DMS153 treated with DMSO at 0.1 percent for 48 hours (cell line): ENCODE measurements around the gene ALKBH8.
A peak's percentile ranks its signal among the peaks of the same experiment; 100 is the strongest.
"Not testable (repeated sequence)": the region's sequence is repeated elsewhere in the genome, so short reads cannot be mapped to it uniquely, and the experiment has no call there.

Experiments used
- DNase-seq: peaks from one replicate; lab custom pipeline; 2025; ENCODE audit not compliant: unreplicated experiment; lab: John Stamatoyannopoulos, UW

Gene ALKBH8

GRCh38 chr11:107508201-107508857 lies 57.2 kb downstream of the ALKBH8 start:
- no peak for DNase-seq

- DNase-seq = no peak
These were observed 59.8 kb downstream of the ALKBH8 start for GRCh38 chr11:107505647-107506225.

GRCh38 chr11:107504981-107505380 lies 60.6 kb downstream of the ALKBH8 start:
- no peak for DNase-seq

GRCh38 chr11:107501713-107502112 lies 63.8 kb downstream of the ALKBH8 start:
- DNase-seq = no peak

GRCh38 chr11:107497371-107497770 lies 68.2 kb downstream of the ALKBH8 start:
- not testable (repeated sequence) for DNase-seq

GRCh38 chr11:107496011-107496410 lies 69.5 kb downstream of the ALKBH8 start:
- DNase-seq = no peak

GRCh38 chr11:107494055-107494454 lies 71.5 kb downstream of the ALKBH8 start:
- DNase-seq = no peak

GRCh38 chr11:107493117-107493516 lies 72.4 kb downstream of the ALKBH8 start:
- no peak for DNase-seq

- DNase-seq = no peak
These were observed 74.7 kb downstream of the ALKBH8 start for GRCh38 chr11:107490836-107491235.

- no peak for DNase-seq
These were observed 83.3 kb downstream of the ALKBH8 start for GRCh38 chr11:107482234-107482633.

GRCh38 chr11:107478922-107479321 lies 86.6 kb downstream of the ALKBH8 start:
- DNase-seq = no peak

- DNase-seq = no peak
These were observed 87.7 kb downstream of the ALKBH8 start for GRCh38 chr11:107477820-107478219.

- no peak for DNase-seq
These were observed 91.7 kb downstream of the ALKBH8 start for GRCh38 chr11:107473792-107474191.

GRCh38 chr11:107472966-107473365 lies 92.6 kb downstream of the ALKBH8 start:
- DNase-seq = no peak

GRCh38 chr11:107468596-107468995 lies 96.9 kb downstream of the ALKBH8 start:
- DNase-seq = no peak

- DNase-seq = no peak
These were observed 97.8 kb downstream of the ALKBH8 start for GRCh38 chr11:107467696-107468095.

- not testable (repeated sequence) for DNase-seq
These were observed 99.2 kb downstream of the ALKBH8 start for GRCh38 chr11:107466275-107466866.

GRCh38 chr11:107457558-107458271 lies 107.8 kb downstream of the ALKBH8 start, which contains the start of gene CWF19L2:
TSS of gene CWF19L2 (minus strand) at chr11:107457825. CDS start at chr11:107457816, 9 bp downstream.
- DNase-seq = peak; percentile 91

GRCh38 chr11:107457205-107457557 lies 108.4 kb downstream of the ALKBH8 start:
- no peak for DNase-seq

GRCh38 chr11:107453594-107454286 lies 111.8 kb downstream of the ALKBH8 start:
- DNase-seq = no peak
